CD4-positive, alpha-beta T cell treated with Interleukin-4 for 1 hour (primary cell): ENCODE results near the gene IFFO2.
"Not testable (repeated sequence)": the region's sequence is repeated elsewhere in the genome, so short reads cannot be mapped to it uniquely, and the experiment has no call there.

Experiments
- DNase-seq, 2 donors: peaks; one replicate each; pipeline ENCODE4 v3.0.0-alpha.2; 2020 to 2022

Gene IFFO2

DNA sequence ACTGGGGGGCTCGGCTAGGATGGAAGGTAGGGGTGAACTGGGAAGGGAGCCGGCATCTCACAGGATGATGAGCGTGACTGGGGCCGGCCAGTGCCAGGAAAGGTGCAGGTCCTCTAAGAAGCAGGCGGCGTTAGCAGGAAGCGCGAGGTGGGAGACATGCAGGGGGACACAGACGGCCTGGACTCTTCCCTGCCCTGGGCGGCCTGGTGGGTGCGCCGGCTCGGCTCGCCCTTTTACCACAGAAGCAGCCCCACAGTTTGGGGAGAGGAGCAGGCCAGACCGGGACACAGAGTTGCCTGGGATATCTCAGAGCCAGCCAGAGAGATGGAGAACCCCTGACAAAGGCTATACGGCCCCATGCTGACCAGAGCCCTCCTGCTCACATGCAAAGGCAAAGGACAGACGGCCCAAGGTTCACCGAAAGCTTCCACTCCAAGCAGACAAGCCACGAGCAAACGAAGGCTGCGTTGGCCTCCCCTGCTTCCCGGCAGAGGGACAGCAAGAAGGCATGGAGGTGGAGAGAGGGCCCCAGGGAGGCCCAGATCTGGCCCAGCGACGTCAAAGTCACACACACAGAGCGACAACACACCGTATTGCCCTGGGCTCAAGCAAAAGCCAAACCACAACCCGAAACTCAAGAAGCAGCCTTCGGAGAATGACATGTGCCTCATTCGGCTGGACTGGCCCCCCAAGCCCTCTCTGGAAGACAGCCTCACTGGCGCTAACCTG, 39.2 kb downstream of the IFFO2 start:
- no peak for DNase-seq

DNA sequence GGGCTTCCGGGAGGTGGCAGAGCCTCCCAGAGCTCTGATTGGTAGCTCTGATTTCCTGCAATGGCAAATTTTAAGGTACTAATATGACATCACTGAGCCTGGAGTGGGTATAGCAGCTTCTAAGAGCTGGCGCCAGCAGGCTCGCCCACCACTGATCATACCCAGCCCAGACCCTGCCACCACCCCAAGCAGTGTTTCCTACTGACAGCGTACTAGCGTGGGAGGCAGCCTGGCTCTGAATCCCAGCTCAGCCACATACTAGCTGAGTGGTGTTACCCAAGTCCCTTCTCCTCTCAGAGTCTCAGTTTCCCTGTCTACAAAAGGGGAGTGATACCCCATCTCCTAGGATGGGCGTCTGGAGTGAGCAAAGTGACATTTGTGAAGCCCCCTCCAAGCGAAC, 41.1 kb downstream of the IFFO2 start:
- no peak for DNase-seq

DNA sequence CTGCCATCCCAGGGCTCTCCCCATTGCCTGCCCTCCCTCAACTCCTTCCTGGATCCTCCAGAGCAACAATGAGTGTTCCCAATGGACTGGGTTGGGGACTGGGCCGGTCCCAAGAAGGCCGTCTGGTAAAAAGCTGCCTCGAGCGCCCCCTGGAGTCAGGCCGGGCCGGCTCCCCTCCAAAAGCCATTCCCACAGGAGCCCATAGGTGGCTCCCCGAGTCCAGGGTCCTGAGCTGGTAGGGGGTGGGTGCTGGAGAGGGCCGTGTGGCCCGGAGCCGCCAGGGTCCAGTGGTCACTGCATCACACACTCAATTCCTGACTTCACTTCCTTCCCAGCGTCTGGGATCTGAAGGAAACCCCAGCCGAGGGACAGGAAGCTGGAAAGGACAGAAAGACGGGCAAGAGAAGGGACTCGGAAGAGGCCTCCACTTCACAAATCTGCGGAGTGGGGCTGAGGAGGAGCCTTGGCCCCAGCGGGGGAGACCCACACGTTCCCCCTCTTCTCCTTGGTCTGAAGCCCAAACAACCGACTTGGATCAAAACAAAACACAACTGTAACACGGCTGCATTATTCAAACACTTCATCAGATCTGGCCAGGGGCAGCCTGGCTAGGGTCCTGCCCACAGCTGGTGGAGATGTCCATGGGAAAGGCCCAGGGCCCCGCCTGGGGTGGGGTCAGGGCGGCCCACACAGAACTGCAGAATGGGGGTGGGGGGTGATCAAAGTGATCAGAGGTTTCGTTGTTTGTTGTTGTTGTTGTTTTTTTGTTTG, 43.2 kb downstream of the IFFO2 start:
- DNase-seq = peak; percentile 75 to 78

DNA sequence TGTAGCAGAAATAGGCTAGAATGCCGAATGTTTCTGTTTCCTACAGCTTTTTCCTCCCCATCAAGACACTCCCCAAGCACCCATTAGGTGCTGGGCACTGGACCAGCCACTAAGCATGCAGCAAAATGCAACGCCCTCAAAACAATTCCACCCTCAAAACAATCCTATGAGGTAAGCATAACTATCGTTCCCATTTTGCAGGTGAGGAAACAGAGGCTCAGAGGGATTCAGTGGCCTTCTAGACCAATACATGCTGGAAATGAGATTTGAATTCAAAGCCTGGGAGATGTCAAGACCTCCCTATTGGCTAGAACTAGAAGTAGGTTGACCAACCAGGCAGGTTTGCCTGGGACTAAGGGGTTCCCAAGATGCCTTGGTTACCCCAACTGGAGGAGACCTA, 43.9 kb downstream of the IFFO2 start:
- DNase-seq = no peak

DNA sequence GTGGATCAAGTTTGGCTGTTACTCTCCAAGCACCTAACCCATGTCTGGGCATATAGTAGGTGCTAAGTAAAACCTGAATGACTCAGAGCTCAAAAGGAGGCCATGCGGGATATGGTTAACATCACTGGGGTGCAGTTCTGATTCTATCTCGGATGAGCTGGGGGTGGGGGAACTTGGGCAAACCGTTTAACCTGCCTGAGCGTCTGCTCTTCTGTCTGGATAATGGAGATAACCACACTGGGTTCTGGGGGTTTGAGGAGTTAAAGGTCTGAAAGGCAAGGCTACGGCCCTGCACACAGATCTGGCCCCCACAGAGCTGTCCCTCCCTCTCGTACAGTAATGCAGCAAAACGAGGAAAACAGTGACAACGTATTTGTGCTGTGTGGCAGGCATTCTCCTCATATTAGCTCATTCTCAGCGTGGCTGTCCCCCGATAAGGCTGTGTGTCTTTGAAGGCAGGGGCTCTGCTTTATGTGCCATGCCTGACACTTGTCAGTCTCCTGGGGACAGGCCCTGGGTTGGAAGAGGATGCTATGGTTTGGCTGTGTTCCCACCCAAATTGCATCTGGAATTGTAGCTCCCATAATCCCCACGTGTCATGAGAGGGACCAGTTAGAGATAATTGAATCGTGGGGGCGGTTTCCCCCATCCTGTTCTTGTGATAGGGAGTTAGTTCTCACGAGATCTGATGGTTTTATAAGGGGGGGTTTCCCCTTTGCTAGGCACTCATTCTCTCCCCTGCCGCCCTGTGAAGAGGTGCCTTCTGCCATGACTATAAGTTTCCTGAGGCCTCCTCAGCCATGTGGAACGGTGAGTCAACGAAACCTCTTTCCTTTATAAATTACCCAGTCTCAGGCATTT, 47.3 kb downstream of the IFFO2 start:
- no peak for DNase-seq

DNA sequence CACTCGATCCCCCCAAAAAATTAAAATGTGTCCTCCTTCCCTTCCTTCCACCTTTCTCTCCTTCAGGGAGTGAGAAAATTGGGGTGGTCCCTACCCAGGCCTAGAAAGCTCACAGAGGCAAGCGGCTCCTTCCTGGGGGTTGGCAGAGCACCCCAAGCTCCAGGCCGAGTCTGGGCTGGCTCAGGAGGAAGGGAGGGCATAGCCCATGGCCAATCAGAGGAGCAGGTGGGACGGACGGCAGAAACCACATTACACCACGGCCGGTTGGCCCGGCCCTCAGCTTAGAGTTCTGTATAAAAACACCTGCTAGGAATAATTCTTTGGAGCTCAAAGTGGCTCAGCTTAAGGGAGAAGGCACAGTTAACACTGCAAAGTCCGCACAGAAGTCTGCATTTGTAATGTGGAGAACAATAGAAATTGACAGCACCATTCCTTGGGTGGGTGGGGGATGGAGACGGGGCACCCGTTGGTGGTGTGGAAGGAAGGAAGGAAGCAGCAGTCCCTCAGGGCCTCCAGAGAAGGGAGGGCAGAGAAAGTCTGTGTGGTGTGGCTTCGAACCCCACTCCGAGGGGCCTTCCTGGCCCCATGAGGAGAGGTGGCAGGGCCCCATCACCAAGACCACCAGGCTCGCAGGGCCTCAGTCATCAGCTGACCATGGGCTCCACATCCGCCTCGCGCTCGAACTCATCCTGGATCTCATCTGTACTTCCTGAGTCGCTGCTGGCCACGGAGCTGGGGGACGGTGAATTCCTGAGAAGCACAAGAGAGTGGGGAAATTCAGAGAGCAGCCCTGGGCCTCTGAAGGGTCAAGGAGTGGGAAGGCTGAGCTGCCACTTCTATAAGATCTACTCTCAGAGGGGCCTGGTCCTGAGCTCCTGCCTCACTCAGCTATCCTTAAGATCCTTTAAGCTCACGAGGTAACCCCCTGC, 48.3 kb downstream of the IFFO2 start:
- DNase-seq = peak in 1 of 2 donors; percentile 47

DNA sequence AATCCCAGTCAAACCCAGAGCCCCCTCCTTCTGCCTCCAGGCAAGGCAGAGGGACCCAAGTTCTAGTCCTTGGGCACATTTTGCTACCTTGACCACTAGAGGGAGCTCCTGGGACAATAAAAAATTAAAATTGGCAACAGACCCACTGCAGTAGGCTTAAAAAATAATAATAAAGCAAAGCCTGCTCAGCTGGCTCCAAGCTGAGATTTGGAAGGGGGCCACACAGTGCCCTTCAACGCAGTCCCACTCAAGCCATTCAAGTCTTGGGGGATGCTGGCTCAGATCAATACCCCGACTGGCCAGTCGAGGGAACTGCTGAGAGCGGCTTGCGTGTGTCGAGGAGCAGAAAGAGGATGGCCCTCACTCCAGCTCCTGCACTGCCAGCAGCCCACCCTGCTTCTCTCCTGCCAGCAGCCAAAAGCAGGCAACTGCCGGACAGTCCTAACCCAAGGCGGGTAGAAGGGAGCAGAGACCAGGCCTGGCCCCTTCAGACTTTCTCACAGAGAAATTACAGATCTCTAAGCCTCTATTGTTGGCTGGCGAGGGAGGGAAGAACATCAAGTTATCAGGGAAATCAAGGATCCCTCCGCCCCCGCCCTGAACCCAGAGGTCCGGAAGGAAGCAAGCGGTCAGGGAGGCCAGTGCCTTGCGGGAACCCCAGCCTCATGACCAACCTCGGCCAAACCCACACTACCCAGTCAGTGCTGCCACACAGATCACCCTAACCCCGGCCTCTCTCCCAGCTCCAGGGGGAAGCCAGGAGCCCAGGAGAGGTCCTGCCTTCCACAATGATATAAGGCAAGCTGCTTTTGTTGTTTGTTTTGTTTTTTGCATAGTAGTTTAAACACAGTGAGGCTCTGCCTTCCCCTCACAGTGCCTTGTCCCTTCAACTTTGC, 49.2 kb downstream of the IFFO2 start:
- peak; percentile 74 to 85 for DNase-seq

DNA sequence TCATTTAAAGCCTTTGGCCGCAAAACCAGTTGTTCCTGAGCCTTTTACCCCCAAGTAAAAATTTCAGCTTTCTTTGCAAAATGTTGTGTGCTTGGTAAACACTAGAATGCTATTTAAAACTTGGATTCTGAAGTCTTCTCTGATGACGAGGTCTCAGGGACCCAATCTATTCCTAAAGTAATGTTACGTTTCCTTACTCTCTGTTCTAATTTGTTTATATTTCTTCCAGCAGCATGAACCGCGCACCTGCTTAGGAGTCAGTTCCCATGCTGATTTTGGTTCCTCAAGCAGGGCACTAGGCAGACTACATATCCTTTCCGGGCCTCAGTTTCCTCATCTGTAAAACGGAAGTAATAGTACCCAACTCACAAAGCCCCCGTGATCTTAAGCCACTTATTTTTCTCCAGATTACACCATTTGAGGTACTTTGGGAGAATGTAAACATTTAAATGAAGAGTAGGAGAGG, 53.2 kb downstream of the IFFO2 start:
- DNase-seq = no peak

DNA sequence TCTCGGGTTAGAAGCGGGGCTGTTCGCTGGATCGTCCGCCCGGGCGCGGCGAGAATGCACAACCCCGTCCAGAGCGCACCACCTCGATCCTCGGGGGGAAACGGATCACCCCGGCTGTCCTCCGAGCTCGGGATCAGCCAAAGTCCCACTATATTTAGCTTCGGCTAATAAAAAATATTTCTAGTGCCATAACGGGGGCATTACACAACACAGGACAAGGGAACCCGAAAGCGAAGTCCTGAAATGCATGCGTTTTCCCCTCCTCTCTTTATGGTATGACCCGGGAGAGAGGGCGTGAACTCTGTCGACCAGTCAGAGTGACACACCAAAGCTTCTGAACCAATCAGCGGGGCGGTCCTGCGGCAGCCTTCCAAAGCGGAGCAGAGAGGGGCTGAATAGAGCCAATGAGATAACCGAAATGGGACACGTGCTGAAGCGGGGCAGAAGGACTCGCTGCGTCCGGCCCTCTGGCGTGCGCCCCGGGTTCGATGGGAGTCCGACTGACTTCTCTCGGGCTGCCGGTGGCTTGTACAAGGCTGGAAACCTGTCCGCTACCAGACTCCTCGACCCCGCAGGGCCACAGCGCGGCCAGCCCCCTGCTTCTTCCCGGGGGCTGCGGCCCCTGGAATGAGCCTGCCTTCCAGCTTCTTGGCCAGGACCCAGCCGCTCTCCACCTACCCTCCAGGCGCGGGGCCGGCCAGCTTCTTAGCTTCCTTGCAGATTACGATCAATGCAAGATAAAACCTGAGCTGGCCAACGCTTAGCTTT, 53.8 kb downstream of the IFFO2 start, which contains the start of gene ALDH4A1:
TSS of gene ALDH4A1 (minus strand) at position 33 of the 768 bp plus-strand sequence. CDS start at position 1, 32 bp downstream.
- peak; percentile 96 to 97 for DNase-seq

DNA sequence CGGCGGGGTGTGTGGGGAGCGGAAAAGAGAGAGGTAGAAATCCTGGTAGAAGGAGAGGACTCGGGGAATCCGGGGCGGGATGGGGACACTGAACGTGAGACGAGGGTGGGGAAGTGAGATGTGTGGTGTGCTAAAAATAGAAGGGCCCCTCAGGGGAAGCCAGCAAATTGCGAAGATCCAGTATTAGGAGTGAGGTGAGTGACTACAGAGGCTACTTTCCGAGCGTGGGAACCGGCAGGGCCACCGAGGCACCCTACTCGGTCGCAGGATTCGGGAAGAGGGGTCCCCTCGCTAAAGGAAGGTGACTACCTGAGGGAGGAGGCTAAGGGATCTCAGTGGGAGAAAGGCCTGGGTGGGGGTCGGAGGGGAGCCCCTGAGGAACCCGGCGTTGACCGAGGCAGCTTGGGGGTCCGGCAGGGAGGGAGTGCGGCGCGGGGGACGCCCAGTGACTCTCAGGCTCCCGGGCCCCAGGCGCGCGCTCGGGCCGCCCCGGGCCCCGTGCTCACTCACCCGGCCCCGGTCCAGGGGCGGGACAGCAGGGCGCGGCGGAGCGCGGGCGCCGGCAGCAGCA, 54.4 kb downstream of the IFFO2 start:
- no peak for DNase-seq

DNA sequence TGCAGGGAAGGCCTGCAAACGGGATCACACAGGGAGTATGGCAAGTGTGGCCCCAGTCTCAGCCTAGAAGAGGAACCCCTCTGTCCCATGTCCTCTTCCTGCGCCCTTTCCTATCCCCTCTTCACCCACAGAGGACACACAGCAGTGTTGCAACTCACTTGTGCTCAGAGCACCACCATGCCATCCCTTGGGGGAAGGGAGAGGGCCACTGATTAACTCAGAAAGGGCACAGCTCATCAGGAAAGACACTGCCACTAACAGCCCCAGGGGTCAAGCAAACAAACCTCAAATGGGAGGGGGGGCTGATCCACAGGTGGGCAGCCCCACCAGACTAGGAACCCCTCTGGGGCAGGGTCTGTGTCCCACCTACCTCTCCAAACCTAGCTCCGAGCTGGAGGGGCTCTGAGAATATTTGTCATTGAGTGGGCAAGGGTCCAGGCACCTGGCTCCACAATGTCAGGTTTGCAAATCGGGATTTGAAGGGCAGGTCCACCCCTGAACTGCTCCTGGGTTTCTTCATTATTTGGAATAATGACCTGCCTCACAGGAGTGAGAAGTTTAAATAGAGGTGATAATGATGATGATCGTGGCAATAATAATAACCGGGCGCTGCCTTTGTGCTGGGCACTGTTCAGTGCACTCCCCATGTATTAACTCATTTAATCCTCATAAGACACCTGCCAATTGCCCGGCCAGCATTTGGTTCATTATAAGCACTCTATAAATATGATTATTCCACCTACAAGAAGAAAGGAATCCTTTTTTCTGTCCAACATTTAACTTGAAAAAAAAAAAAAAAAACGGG, 55.1 kb downstream of the IFFO2 start:
- no peak for DNase-seq

DNA sequence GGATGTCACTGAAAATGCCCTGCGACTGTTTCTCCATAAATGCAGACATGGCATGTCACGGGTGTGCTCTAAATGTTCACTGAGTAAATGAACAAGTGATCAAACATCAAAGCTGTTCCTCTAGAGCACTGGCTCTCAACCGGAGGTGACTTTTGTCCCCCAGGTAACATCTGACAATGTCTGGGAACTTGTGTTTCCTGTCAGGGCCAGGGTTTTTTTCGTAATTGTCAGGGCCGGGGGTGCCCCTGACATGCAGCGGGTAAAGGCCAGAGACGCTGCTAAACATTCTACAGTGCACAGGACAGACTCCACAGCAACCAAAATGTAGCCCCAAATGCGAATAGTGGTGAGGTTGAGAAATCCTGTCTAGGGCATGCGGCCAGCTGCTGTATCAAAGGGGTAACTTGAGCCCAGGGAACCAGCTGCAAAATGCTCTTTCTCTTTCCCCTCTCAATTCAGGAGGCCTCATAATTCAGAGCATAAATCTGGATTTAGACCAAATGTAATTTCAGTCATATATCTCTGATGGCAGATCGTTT, 56.1 kb downstream of the IFFO2 start:
- DNase-seq = no peak

DNA sequence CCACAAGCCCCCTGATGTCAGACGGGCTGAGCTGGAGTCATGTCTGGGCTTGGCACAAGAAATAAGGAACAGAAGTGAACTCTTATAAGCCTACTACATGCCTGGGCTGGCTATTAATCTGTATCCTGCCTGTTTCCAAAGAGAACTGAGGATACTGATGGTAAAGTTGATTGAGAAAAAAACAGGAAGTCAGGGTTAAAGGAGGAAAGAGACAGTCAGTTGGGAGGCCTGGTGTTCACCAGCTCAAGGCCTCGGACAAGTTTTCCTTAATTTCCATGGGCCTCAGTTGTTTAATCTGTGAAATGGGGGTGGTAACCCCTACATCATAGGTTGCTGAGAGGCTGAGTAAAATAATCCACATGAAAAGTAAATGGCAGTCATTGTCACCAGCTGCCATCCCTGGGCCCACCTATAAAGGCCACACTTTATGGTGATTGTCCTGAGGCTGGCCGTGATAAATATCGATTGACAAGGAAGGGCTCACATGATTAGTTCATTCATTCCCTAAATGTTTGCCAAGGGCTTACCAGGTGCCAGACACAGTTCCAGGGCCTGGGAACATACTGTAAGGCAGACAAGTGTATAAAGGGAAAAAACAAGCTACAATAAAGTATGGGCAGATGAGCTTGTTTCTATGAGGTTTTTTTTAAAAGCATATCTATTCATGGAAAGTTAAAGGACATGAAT, 57.0 kb downstream of the IFFO2 start:
- DNase-seq = no peak

DNA sequence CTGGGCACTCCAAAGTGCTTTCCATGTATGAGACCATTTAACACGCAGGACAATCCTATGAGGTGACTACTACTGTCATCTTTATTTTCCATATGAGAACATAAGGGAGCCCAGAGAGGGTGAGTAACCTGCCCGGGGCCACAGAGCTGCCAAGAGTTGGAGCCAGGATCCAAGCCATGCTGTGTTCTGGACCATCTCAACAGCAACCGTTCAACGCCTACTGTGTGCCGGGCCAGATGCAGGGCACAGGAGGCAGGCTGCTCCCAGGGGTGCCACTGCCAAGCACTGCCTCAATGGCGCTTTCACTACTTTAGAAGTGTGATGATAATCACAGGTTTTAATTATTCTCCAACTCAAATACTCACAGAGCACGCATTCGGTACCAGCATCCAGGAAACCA, 57.9 kb downstream of the IFFO2 start:
- no peak for DNase-seq

DNA sequence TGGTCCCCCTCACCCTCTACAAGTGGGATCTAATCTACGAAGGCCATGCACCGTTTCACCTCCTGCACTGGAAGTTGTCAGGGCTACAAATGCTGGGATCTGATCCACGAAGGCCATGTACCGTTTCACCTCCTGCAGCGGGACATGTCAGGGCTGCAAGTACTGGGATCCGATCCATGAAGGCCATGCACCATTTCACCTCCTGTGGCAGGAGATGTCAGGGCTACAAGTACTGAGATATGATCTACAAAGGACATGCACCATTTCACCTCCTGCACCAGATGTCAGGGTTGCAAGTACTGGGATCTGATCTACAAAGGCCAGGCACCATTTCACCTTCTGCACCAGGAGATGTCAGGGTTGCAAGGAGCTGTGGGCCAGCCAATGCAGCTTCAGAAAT, 61.2 kb downstream of the IFFO2 start:
- no peak for DNase-seq

DNA sequence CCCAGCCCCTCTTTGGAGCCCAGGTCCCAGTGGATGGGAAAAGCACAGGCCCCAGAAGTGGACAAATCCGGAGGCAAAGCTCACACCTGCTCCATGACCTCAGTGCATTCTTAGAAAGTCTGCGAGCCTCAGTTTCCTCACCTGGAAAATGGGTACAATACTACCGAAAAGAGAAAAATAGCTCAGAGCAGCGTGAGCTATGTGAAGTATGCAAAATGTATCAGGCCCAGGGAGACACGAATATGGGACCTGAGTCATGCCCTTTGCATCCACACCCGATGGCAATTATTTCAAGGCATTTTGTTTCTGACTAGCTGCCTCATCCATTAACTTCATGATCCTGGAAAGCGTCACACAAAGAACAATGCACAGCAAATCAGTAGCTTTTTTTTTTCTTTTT, 63.4 kb downstream of the IFFO2 start:
- DNase-seq = no peak

DNA sequence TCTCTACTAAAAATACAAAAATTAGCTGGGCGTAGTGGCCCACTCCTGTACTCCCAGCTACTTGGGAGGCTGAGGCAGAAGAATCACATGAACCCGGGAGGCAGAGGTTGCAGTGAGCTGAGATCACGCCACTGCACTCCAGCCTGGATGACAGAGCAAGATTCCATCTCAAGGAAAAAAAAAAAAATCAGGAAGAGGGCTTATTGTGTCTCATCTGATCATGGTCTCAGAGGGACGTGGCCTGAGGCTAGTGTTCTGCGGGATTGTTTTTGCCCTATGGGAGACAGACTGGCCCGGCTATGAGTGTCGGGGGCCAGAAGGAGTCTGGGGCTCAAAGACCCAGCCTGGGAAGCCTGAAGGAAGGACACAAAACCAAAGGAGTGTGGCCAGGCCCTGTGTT, 64.6 kb downstream of the IFFO2 start:
- not testable (repeated sequence) for DNase-seq

DNA sequence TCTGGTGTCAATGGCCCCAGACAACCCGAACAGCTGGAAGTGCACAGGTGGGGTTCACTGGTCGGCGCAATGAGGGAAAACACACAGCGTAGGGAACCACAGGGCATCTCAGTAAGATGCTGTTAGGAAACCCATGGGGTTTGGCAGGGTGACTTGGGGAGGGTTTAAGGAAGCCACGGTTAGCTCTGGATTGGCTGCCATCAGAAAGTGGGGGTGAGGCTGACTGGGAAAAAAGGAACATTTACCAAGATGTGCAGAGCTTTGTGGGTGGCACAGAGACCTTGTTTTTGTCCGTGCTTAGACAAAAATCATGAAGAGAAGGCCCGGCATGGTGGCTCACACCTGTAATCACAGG, 65.1 kb downstream of the IFFO2 start:
- no peak for DNase-seq
